Suprapubic skin (tissue), 4 donors: ENCODE data around the gene TATDN3. TPM values are rescaled to one million over a fixed set of nuclear protein-coding genes. Genes with fewer than 3 reads are reported as not detected.
"Not testable (repeated sequence)": the region's sequence is repeated elsewhere in the genome, so short reads cannot be mapped to it uniquely, and the experiment has no call there.

ENCODE experiments used
- DNase-seq, 2 donors: peaks; one replicate each; pipeline ENCODE4 v3.0.0-alpha.2; 2019; ENCODE audit warnings: low spot score in 2 of 2
- H3K27ac ChIP-seq: fragments of 200-600 bp; sonication (generic); one replicate; pipeline ENCODE4 v1.5.1; 2019
- H3K27me3 ChIP-seq: fragments of 200-600 bp; sonication (generic); one replicate; pipeline ENCODE4 v1.5.1; 2019
- H3K36me3 ChIP-seq: fragments of 200-600 bp; sonication (generic); one replicate; pipeline ENCODE4 v1.5.1; 2019
- H3K4me1 ChIP-seq: fragments of 200-600 bp; sonication (generic); one replicate; pipeline ENCODE4 v1.5.1; 2019
- H3K4me3 ChIP-seq: fragments of 200-600 bp; sonication (generic); one replicate; pipeline ENCODE4 v1.5.1; 2019; ENCODE audit warnings: mild to moderate bottlenecking
- H3K9me3 ChIP-seq: fragments of 200-600 bp; sonication (generic); one replicate; pipeline ENCODE4 v1.5.1; 2019
- EP300 ChIP-seq: sonication (generic); formaldehyde crosslinking; IDR thresholded peaks from one replicate; pipeline ENCODE4 v1.6.1; 2017; ENCODE audit warnings: antibody characterized with exemption
- POLR2A ChIP-seq, 2 donors: fragments of 450-650 bp; IDR thresholded peaks; one replicate each; pipeline ENCODE4 v1.6.1; 2017; ENCODE audit warnings: antibody characterized with exemption in 2 of 2, mild to moderate bottlenecking in 2 of 2, moderate library complexity in 2 of 2
- POLR2AphosphoS5 ChIP-seq, 3 donors: sonication (generic); formaldehyde crosslinking; IDR thresholded peaks; one replicate each; pipeline ENCODE4 v1.6.1; 2017; ENCODE audit warnings: antibody characterized with exemption in 3 of 3
- WGBS: methylation state at CpG from one replicate; pipeline ENCODE4 v1.1.5; 2018; 5-methylcytosine and 5-hydroxymethylcytosine counted together
- total RNA-seq, 4 donors: library from RNA; depleted of rRNA; stranded (reverse); fragments of >200 nt; gene quantifications; one replicate each; pipeline ENCODE4 v1.1.0, GENCODE V29; 2016
- TF ChIP-seq, protein P1 (sequence below), 2 donors: fragments of 200-600 bp in 1 of 2; fragments of 450-650 bp in 1 of 2; sonication (generic) in 1 of 2; IDR thresholded peaks; one replicate each; pipeline ENCODE4 v1.5.1; 2016 to 2019; ENCODE audit warnings: antibody characterized with exemption in 2 of 2, mild to moderate bottlenecking in 1 of 2, moderate library complexity in 1 of 2

TATDN3 gene
- total RNA-seq, 4 donors from 2014 or later: 5.9 to 16.4 (median 9.1) TPM

DNA sequence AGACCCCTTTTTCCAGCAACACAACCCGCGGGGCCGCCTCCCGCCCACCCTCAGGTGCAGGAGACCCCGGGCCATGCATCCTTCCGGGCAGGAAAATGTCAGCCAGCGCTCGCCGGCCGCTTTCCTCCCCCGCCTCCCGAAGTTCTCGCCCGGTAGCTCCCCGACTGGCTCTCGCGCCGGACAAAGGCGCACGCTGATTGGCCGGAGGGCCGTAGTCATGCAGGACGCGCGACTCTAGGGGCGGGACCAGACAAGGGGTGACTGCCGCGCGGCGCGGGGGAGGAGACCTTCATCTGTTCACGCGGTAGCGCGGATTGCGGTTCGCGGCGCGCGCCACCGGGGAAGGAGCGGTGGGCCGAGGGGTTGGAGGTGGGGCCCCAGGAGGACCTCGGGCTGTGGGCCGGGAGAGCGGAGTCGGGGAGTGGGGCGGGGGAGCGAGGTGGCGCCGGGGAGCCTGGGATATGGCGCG is 66.3 kb downstream of the TATDN3 start, which contains the start of gene FLVCR1:
FLVCR1 (plus strand) TSS at position 284 of the 469 bp plus-strand sequence; CDS start at position 462, 178 bp downstream.
- Histone ChIP-seq H3K9me3 (no peaks in the 10 kb centered on the region), H3K27me3 (no peaks in the 10 kb centered on the region), H3K36me3 (no peaks in the 10 kb centered on the region), H3K27ac (peak within 1 kb of the TSS; percentile 74), H3K4me1 (peaks cover 28% of the 10 kb centered on the region), H3K4me3 (peak within 1 kb of the TSS; percentile 91)
- WGBS: 1% methylated on average over 19 of the region's 54 CpGs
- peak; percentile 98 to 99 for DNase-seq
- peak in 1 of 2 donors; percentile 45 for TF ChIP-seq POLR2A (IDR thresholded peaks at IDR 0.05)
- TF ChIP-seq, protein P1, sequence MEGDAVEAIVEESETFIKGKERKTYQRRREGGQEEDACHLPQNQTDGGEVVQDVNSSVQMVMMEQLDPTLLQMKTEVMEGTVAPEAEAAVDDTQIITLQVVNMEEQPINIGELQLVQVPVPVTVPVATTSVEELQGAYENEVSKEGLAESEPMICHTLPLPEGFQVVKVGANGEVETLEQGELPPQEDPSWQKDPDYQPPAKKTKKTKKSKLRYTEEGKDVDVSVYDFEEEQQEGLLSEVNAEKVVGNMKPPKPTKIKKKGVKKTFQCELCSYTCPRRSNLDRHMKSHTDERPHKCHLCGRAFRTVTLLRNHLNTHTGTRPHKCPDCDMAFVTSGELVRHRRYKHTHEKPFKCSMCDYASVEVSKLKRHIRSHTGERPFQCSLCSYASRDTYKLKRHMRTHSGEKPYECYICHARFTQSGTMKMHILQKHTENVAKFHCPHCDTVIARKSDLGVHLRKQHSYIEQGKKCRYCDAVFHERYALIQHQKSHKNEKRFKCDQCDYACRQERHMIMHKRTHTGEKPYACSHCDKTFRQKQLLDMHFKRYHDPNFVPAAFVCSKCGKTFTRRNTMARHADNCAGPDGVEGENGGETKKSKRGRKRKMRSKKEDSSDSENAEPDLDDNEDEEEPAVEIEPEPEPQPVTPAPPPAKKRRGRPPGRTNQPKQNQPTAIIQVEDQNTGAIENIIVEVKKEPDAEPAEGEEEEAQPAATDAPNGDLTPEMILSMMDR (IDR thresholded peaks at IDR 0.05): no peak

DNA sequence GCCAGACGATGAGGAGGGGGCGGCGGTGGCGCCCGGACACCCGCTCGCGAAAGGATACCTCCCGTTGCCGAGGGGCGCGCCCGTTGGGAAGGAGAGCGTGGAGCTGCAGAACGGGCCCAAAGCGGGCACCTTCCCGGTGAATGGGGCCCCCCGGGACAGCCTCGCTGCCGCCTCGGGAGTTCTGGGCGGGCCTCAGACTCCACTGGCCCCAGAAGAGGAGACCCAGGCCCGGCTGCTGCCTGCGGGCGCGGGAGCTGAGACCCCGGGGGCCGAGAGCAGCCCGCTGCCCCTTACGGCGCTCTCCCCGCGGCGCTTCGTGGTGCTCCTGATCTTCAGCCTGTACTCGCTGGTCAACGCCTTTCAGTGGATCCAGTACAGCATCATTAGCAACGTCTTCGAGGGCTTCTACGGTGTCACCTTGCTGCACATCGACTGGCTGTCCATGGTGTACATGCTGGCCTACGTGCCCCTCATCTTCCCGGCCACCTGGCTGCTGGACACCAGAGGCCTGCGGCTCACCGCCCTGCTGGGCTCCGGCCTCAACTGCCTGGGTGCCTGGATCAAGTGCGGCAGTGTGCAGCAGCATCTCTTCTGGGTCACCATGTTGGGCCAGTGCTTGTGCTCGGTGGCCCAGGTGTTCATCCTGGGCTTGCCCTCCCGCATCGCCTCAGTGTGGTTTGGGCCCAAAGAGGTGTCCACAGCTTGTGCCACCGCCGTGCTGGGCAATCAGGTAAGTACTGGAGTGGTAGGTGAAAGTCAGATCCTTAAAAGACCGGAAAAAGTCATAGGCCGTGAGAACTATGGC is 67.0 kb downstream of the TATDN3 start:
- TF ChIP-seq EP300 (no peak), POLR2A (IDR thresholded peaks at IDR 0.05) (no peak), POLR2AphosphoS5 (IDR thresholded peaks at IDR 0.05) (no peak)
- TF ChIP-seq, protein P1 (IDR thresholded peaks at IDR 0.05): no peak
- 17% methylated on average over 24 of the region's 54 CpGs for WGBS

DNA sequence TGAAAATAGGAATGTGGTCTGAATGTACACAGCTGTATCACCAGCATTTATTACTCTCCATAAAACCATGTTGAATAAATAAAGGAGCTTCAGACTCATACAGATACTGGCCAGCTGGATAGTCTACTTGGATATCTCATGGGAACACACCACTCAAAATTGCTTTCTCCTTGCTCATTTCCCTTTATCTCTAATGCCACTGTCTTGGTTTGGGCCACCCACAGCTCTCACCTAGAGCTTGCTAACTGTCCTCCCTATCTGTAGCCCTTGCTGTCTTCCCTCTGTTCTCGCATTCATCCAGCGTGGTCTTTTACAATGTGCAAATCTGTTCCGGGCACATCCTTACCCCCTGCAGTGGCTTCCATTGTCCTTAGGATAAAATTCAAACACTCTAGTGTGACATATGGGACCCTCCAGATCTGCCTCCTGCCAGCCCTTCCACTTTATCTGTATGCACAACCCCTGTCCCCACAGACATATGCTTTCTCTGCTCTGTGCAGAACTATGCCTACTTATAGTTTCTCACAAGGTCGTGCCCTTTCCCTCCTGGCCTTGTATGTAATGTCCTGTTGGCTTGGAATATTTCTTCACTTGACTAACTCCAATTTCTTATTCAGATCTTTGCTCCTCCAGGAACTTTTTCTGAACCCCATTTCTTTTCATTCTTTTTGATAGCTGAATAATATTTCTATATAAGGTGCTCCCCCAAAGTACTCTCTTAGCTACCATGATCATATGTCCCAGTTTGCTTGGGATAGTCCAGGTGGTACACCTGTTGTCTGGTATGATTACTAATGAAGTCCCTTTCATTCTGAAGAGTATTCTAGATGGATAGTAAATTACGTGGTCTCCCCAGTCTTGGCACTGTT is 69.3 kb downstream of the TATDN3 start:
- H3K4me1 ChIP-seq: peaks cover 28% of the 10 kb centered on the region
- H3K27me3 ChIP-seq: no peaks in the 10 kb centered on the region
- TF ChIP-seq POLR2A (IDR thresholded peaks at IDR 0.05) (no peak), EP300 (no peak), POLR2AphosphoS5 (IDR thresholded peaks at IDR 0.05) (no peak)
- TF ChIP-seq, protein P1 (IDR thresholded peaks at IDR 0.05): no peak
- H3K36me3 ChIP-seq: peaks cover 3% of the 10 kb centered on the region
- H3K9me3 ChIP-seq: no peaks in the 10 kb centered on the region
- no peak overlapping the region for H3K27ac ChIP-seq
- 74% methylated on average over 5 of the region's 5 CpGs for WGBS
- H3K4me3 ChIP-seq: no peak overlapping the region
- no peak for DNase-seq

More for the DNA sequence above, 67.0 kb downstream of the TATDN3 start:
- Histone ChIP-seq H3K4me1 (peaks cover 28% of the 10 kb centered on the region), H3K27ac (peak overlapping the region; percentile 74), H3K36me3 (peaks cover 1% of the 10 kb centered on the region), H3K9me3 (no peaks in the 10 kb centered on the region), H3K27me3 (no peaks in the 10 kb centered on the region), H3K4me3 (peak overlapping the region; percentile 91)
- peak in 1 of 2 donors; percentile 65 for DNase-seq

DNA sequence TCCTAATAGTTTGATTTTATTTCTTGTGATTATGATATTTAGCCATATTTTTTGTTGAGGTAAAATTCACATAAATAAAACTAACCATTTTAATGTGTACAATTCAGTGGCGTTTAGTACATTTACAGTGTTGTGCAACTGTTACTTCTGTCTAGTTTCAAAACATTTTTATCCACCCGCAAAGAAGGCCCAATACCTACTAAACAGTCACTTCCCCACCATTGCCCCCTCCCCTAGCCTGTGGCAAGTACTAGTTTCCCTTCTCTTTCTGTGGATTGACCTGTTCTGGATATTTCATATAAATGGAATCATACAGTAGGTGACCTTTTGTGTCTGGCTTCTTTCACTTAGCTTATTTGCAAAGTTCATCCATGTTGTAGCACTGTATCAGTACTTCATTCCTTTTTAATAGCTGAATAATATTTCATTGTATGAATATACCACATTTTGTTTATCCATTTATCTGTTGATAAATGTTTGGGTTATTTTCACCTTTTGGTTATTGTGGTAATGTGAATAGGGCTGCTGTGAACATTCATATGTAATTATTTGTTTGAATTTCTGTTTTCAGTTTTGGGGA is 70.5 kb downstream of the TATDN3 start:
- TF ChIP-seq, protein P1 (IDR thresholded peaks at IDR 0.05): no peak
- TF ChIP-seq POLR2A (IDR thresholded peaks at IDR 0.05) (no peak), POLR2AphosphoS5 (IDR thresholded peaks at IDR 0.05) (no peak), EP300 (no peak)
- H3K27ac ChIP-seq: no peak overlapping the region
- H3K4me3 ChIP-seq: no peak overlapping the region
- 93% methylated on average over 2 of the region's 2 CpGs for WGBS
- H3K4me1 ChIP-seq: peaks cover 24% of the 10 kb centered on the region
- no peaks in the 10 kb centered on the region for H3K27me3 ChIP-seq
- H3K9me3 ChIP-seq: no peaks in the 10 kb centered on the region
- H3K36me3 ChIP-seq: peaks cover 3% of the 10 kb centered on the region
- no peak for DNase-seq

DNA sequence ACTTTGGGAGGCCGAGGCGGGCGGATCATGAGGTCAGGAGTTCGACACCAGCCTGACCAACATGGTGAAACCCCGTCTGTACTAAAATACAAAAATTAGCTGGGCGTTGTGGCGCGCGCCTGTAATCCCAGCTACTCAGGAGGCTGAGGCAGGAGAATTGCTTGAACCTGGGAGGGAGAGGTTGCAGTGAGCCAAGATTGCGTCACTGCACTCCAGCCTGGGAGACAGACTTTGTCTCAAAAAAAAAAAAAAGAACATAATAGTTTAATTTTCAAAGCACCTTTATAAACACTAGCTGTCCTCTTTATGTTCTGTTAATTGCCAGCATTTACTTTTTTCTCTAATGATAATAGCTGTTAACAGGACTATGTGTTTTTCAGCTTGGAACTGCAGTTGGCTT is 71.7 kb downstream of the TATDN3 start:
- H3K27me3 ChIP-seq, DNase-seq: not testable (repeated sequence)
- 78% methylated on average over 10 of the region's 10 CpGs for WGBS

More for the DNA sequence above, 71.7 kb downstream of the TATDN3 start:
- H3K27ac ChIP-seq, H3K9me3 ChIP-seq, H3K36me3 ChIP-seq, H3K4me3 ChIP-seq: not testable (repeated sequence)
- peaks cover 19% of the 10 kb centered on the region for H3K4me1 ChIP-seq
